AG09319 (cell line): ENCODE results near the gene PHF14.

Experiments used
- DNase-seq: peaks from one replicate; pipeline ENCODE4 v3.0.0-alpha.2; 2010; ENCODE audit warnings: low read depth; ENCODE audit errors: extremely low read depth
- CTCF ChIP-seq: IDR thresholded peaks from 2 replicates; pipeline ENCODE4 v1.5.1; 2011; ENCODE audit warnings: low read depth, mild to moderate bottlenecking, inconsistent platforms, low read length, moderate library complexity

Gene PHF14

DNA sequence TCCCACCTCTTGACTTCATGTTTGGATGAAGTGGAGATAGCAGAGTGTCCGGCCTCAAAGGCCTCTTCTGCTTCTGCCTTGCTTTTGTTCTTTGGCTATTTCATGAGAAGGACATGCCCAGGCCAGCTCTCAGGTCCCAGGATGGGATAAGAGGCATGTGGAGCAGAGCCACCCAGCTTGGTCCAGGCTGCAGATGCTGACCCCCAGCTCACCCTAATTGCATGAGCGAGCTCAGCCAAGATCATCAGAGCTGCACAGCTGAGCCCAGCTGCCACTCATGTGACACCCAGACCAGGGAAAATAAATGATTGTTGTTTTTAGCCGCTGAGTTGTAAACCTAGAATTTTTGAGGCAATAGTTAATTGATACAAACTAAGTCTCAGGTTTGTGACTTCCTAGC, 230.0 kb downstream of the PHF14 start:
- no peak for DNase-seq
- no peak for TF ChIP-seq CTCF

DNA sequence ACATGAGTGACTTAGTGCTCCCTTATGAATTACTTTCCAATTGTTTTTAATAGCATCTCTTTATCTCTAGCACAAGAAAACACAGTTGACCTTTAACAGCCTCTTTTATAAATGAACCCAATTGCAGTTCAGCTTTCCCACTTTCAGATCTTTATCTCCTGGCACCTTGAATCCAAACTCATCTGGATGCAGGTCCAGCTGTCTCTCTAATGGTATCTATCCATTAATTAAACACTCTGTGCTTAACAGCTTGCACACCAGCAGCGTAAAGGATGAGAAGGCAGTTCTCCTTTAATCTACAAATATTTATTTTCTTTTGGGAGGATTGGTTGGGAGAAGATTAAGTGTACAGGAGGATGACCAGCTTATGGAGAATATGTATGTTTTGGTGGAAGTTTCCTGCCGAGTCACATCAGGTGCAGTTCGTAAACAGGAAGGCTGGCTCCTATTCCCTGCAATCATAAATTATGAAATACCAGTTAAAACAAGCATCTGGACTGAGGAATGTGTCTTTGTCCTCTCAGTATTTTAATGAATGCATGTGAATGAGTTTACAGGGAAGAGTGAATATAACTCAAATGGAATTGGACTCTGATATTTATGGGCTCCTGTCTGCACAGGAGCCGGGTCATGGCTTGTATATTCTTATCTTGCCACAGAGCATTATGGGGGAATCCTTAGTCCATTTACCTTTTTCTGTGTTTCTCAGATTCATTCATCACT, 232.7 kb downstream of the PHF14 start:
- no peak for DNase-seq
- no peak for TF ChIP-seq CTCF

DNA sequence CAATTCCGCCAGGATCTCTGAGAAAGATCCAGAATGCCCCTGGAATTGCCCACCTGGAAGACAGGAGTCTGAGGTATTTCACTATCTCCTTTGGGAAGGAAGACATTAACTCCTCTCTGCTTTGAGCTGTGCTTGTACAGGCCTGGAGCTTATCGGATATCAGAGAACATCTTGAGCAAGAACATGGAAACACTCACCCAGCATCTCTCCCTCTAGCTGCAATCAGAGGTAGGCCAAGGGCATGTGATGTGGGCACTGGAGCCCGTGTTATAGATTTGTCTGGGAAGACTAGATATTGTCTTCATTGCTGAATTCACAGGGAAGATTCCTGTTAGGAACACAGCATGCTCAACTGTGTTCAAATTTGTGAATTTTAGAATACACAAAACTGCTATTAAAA, 233.9 kb downstream of the PHF14 start:
- no peak; the same call in 1 of the 2 replicates for TF ChIP-seq CTCF
- DNase-seq, result no peak

DNA sequence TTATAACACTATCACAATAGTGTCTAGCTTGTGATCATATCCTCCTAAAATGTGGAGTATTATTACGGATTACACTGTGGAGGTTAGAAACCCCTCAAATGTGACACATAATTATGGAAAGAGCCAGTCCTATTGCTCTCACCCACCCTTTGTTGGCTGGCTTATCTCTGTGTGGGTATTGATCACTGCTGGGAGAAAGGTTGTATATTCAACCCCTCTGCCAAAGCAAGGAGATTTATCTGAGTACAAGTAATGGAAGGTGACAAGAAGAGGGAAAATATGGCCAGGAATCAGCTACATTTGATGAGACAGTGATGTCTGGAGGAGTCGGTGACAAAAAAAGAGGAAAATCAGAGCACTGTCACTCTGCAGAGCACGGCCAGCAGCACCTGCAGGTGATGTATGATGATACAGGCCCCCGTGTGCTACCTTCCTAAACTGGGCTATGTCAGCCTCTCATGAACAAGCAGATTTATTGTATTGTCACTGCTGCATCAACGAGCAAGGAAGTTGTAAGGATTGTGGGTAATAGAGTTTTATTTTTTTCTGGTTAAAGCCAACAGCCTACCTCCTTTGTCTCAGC, 235.3 kb downstream of the PHF14 start:
- DNase-seq, result no peak
- TF ChIP-seq CTCF, result no peak

DNA sequence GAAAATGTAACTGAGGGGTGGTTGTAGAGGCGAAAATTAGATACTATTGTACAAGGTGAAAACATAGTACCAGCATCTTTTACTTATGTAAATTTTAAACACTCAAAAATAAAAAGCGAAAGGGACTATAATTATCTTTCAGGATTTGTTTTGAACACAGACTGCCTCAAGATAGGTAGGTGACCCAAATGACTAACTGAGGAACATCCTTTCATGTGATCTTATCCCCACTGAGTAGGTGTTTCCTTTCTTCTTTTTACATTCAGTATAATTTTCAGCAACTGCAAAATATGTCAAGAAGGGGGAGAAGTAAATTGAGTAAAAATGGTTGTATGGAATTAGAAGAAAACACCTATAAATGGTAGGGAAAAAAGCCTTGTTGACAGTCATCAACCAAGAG, 236.7 kb downstream of the PHF14 start:
- TF ChIP-seq CTCF, result no peak
- no peak for DNase-seq

- no peak for DNase-seq
- peak; percentile 82 for TF ChIP-seq CTCF
Observed at GRCh38 chr7:11212080-11212711, 238.5 kb downstream of the PHF14 start.

GRCh38 chr7:11212816-11213215, 239.1 kb downstream of the PHF14 start:
- no peak for TF ChIP-seq CTCF
- DNase-seq, result peak; percentile 66
